Activated CD4-positive, alpha-beta T cell treated with anti-CD3 and anti-CD28 coated beads for 36 hours (primary cell): ENCODE data around the gene SZT2. TPM values are rescaled to one million over a fixed set of nuclear protein-coding genes. Genes with fewer than 3 reads are reported as not detected.
"Not testable (repeated sequence)": the region's sequence is repeated elsewhere in the genome, so short reads cannot be mapped to it uniquely, and the experiment has no call there.

Experiments used
- ATAC-seq: fragments of 200-7000 bp; cut with Tn5 transposase; one replicate; pipeline ENCODE4 v1.10.0; 2021; ENCODE audit warnings: mild to moderate bottlenecking, moderate library complexity
- CTCF ChIA-PET: fragments of 350-600 bp; sonication (Branson Sonifier 250); formaldehyde crosslinking; loops from one replicate; lab custom pipeline; 2021; ENCODE audit warnings: antibody characterized with exemption; lab: Charles Lee
- POLR2A ChIA-PET: fragments of 350-600 bp; sonication (Branson Sonifier 250); formaldehyde crosslinking; loops from one replicate; lab custom pipeline; 2021; ENCODE audit warnings: antibody characterized with exemption, inconsistent platforms; lab: Charles Lee
- DNase-seq: peaks from one replicate; pipeline ENCODE4 v3.0.0-alpha.2; 2020
- H3K27ac Mint-ChIP-seq: one replicate; pipeline ENCODE4 v1.8.0; 2021; ENCODE audit warnings: mixed read lengths
- H3K27me3 Mint-ChIP-seq: one replicate; pipeline ENCODE4 v1.8.0; 2021; ENCODE audit warnings: mixed read lengths
- H3K36me3 Mint-ChIP-seq: one replicate; pipeline ENCODE4 v1.8.0; 2021; ENCODE audit warnings: low read depth, mixed read lengths
- H3K4me1 Mint-ChIP-seq: one replicate; pipeline ENCODE4 v1.8.0; 2021; ENCODE audit warnings: mixed read lengths
- H3K4me3 Mint-ChIP-seq: one replicate; pipeline ENCODE4 v1.8.0; 2021; ENCODE audit warnings: mild to moderate bottlenecking, moderate library complexity, mixed read lengths
- H3K9me3 Mint-ChIP-seq: one replicate; pipeline ENCODE4 v1.8.0; 2021; ENCODE audit warnings: low read depth, mixed read lengths
- intact Hi-C, 2 experiments: fragments of 100-400 bp; cut with DNase I in 1 of 2; cut with micrococcal nuclease in 1 of 2; formaldehyde crosslinking; loops; one replicate each; pipeline versions ENCODE4 v1.14.2 to v1.15.1; 2022 to 2024; cut with DNase I, micrococcal nuclease
- total RNA-seq, 2 experiments: library from RNA; stranded (reverse); gene quantifications; one replicate each; pipeline ENCODE4 v1.2.3, GENCODE V29; 2021

SZT2 gene
- total RNA-seq, 2 experiments from 2014 or later: 33.6 to 36.3 TPM

GRCh38 chr1:43463479-43463878, 73.8 kb downstream of the SZT2 start:
- H3K9me3 Mint-ChIP-seq: no peaks in the 10 kb centered on the region
- ChIA-PET POLR2A (interaction anchor here (0.7 kb wide), 1 partner anchor 89 kb away, joined by 4 read pairs; no protein-coding TSS in a partner anchor), CTCF (no interaction called here)
- H3K27me3 Mint-ChIP-seq: peaks cover 3% of the 10 kb centered on the region
- H3K4me3 Mint-ChIP-seq: no peak overlapping the region
- intact Hi-C loops: no loop called here
- ATAC-seq (no peak), DNase-seq (no peak)
- no peak overlapping the region for H3K27ac Mint-ChIP-seq
- H3K36me3 Mint-ChIP-seq: no peaks in the 10 kb centered on the region
- peaks cover 7% of the 10 kb centered on the region for H3K4me1 Mint-ChIP-seq

GRCh38 chr1:43464681-43465504, 75.2 kb downstream of the SZT2 start:
- H3K27me3 Mint-ChIP-seq: no peaks in the 10 kb centered on the region
- POLR2A ChIA-PET: no interaction called here
- H3K27ac Mint-ChIP-seq: no peak overlapping the region
- H3K4me3 Mint-ChIP-seq: no peak overlapping the region
- H3K36me3 Mint-ChIP-seq: no peaks in the 10 kb centered on the region
- ATAC-seq (no peak), DNase-seq (no peak)
- CTCF ChIA-PET: no interaction called here
- peaks cover 7% of the 10 kb centered on the region for H3K4me1 Mint-ChIP-seq
- no peaks in the 10 kb centered on the region for H3K9me3 Mint-ChIP-seq
- intact Hi-C loops: no loop called here

- no peaks in the 10 kb centered on the region for H3K9me3 Mint-ChIP-seq
- CTCF ChIA-PET: no interaction called here
- H3K4me1 Mint-ChIP-seq: peaks cover 7% of the 10 kb centered on the region
- intact Hi-C loops: no loop called here
- POLR2A ChIA-PET: no interaction called here
- ATAC-seq: no peak
- H3K36me3 Mint-ChIP-seq: no peaks in the 10 kb centered on the region
- no peak for DNase-seq
- H3K27ac Mint-ChIP-seq: no peak overlapping the region
- no peaks in the 10 kb centered on the region for H3K27me3 Mint-ChIP-seq
- H3K4me3 Mint-ChIP-seq: no peak overlapping the region
Observed at GRCh38 chr1:43465505-43466067, 75.9 kb downstream of the SZT2 start.

- H3K36me3 Mint-ChIP-seq: no peaks in the 10 kb centered on the region
- CTCF ChIA-PET: interaction anchor here (0.6 kb wide), 1 partner anchor 301 kb away, joined by 3 read pairs; no protein-coding TSS in a partner anchor
Observed at GRCh38 chr1:43466403-43466802, 76.7 kb downstream of the SZT2 start.

GRCh38 chr1:43468414-43468813, 78.7 kb downstream of the SZT2 start:
- Mint-ChIP-seq H3K4me3 (no peak overlapping the region), H3K27ac (no peak overlapping the region), H3K36me3 (no peaks in the 10 kb centered on the region), H3K4me1 (peaks cover 7% of the 10 kb centered on the region), H3K27me3 (no peaks in the 10 kb centered on the region), H3K9me3 (no peaks in the 10 kb centered on the region)
- DNase-seq (no peak), ATAC-seq (no peak)
- intact Hi-C loops: no loop called here
- POLR2A ChIA-PET: no interaction called here
- CTCF ChIA-PET: no interaction called here

More at GRCh38 chr1:43466403-43466802, 76.7 kb downstream of the SZT2 start:
- intact Hi-C loops: no loop called here
- Mint-ChIP-seq H3K9me3 (no peaks in the 10 kb centered on the region), H3K27me3 (no peaks in the 10 kb centered on the region), H3K4me3 (no peak overlapping the region), H3K4me1 (peaks cover 7% of the 10 kb centered on the region), H3K27ac (no peak overlapping the region)
- no peak for DNase-seq
- no peak for ATAC-seq
- POLR2A ChIA-PET: no interaction called here

- H3K27me3 Mint-ChIP-seq: peaks cover 2% of the 10 kb centered on the region
- peaks cover 9% of the 10 kb centered on the region for H3K4me1 Mint-ChIP-seq
- ATAC-seq (no peak), DNase-seq (no peak)
- H3K36me3 Mint-ChIP-seq: no peaks in the 10 kb centered on the region
- no peak overlapping the region for H3K27ac Mint-ChIP-seq
- ChIA-PET CTCF (interaction anchor here (0.6 kb wide), 1 partner anchor 1575 kb away, joined by 4 read pairs; no protein-coding TSS in a partner anchor), POLR2A (no interaction called here)
- intact Hi-C loops: no loop called here
- no peaks in the 10 kb centered on the region for H3K9me3 Mint-ChIP-seq
- H3K4me3 Mint-ChIP-seq: no peak overlapping the region
Observed at GRCh38 chr1:43469932-43470331, 80.2 kb downstream of the SZT2 start.

- DNase-seq (no peak), ATAC-seq (no peak)
- POLR2A ChIA-PET: no interaction called here
- Mint-ChIP-seq H3K36me3 (no peaks in the 10 kb centered on the region), H3K4me1 (peaks cover 2% of the 10 kb centered on the region), H3K27ac (no peak overlapping the region), H3K4me3 (no peak overlapping the region), H3K27me3 (peaks cover 4% of the 10 kb centered on the region), H3K9me3 (no peaks in the 10 kb centered on the region)
- CTCF ChIA-PET: no interaction called here
- intact Hi-C loops: no loop called here
Observed at GRCh38 chr1:43472087-43472462, 82.4 kb downstream of the SZT2 start.

- intact Hi-C loops, POLR2A ChIA-PET, CTCF ChIA-PET, H3K27me3 Mint-ChIP-seq, H3K36me3 Mint-ChIP-seq, DNase-seq, H3K27ac Mint-ChIP-seq, H3K9me3 Mint-ChIP-seq, H3K4me1 Mint-ChIP-seq, ATAC-seq, H3K4me3 Mint-ChIP-seq: not testable (repeated sequence)
Observed at GRCh38 chr1:43472463-43473151, 82.9 kb downstream of the SZT2 start.

- Mint-ChIP-seq H3K27me3 (peaks cover 4% of the 10 kb centered on the region), H3K4me3 (no peak overlapping the region), H3K36me3 (no peaks in the 10 kb centered on the region), H3K4me1 (peaks cover 2% of the 10 kb centered on the region), H3K27ac (no peak overlapping the region), H3K9me3 (no peaks in the 10 kb centered on the region)
- ChIA-PET CTCF (no interaction called here), POLR2A (interaction anchor here (0.5 kb wide), 1 partner anchor 8 kb away, joined by 4 read pairs; no protein-coding TSS in a partner anchor)
- ATAC-seq (peak; percentile 33), DNase-seq (no peak)
- intact Hi-C loops: no loop called here
Observed at GRCh38 chr1:43473463-43473862, 83.8 kb downstream of the SZT2 start.

GRCh38 chr1:43475611-43476401, 86.1 kb downstream of the SZT2 start:
- H3K36me3 Mint-ChIP-seq, H3K27ac Mint-ChIP-seq, H3K27me3 Mint-ChIP-seq, DNase-seq, H3K9me3 Mint-ChIP-seq, H3K4me3 Mint-ChIP-seq, POLR2A ChIA-PET, ATAC-seq, intact Hi-C loops, H3K4me1 Mint-ChIP-seq: not testable (repeated sequence)
- CTCF ChIA-PET: interaction anchor here (0.6 kb wide), 1 partner anchor 344 kb away, joined by 3 read pairs; no protein-coding TSS in a partner anchor

- H3K4me1 Mint-ChIP-seq: peaks cover 2% of the 10 kb centered on the region
- H3K4me3 Mint-ChIP-seq: no peak overlapping the region
- H3K36me3 Mint-ChIP-seq: no peaks in the 10 kb centered on the region
- no peaks in the 10 kb centered on the region for H3K9me3 Mint-ChIP-seq
- peaks cover 6% of the 10 kb centered on the region for H3K27me3 Mint-ChIP-seq
- intact Hi-C loops: no loop called here
- ChIA-PET CTCF (no interaction called here), POLR2A (interaction anchor here (0.6 kb wide), 1 partner anchor 291 kb away, joined by 5 read pairs; no protein-coding TSS in a partner anchor)
- no peak for ATAC-seq
- no peak for DNase-seq
- no peak overlapping the region for H3K27ac Mint-ChIP-seq
Observed at GRCh38 chr1:43477716-43478115, 88.0 kb downstream of the SZT2 start.
